ENCODE measurements around the gene CRY1. TPM values are rescaled to one million over a fixed set of nuclear protein-coding genes. Genes with fewer than 3 reads are reported as not detected.
A peak's percentile ranks its signal among the peaks of the same experiment; 100 is the strongest.

CRY1 gene
- total and polyA plus RNA-seq, 10 donors = 1.9 to 32.3 (median 14.2) TPM

DNA sequence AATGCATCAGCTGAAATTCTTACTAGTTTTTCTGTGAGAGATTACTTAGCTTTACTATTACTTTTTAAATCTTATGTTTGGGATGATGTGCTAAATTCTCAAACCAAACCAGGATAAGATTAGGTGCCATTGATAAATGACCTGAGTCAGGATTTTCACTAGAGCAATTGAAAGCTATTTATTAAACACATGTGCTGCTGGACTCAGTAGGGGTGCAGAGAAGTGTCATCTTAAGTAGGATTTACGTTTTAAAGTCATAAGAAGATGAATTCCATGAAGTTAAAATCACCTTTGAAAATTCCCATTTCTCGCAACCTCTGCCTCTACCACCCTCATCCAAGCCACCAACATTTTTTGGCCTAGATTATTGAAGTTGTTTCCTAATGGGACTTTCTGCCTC lies 128.8 kb downstream of the CRY1 start:
- Histone ChIP-seq H3K27ac (no peak overlapping the region), H3K9me3 (no peaks in the 10 kb centered on the region), H3K27me3 (replicated peaks in 1 of 7) (no peaks in the 10 kb centered on the region), H3K4me3 (no peak overlapping the region), H3K4me1 (peaks cover 0 to 21% (median 3%) of the 10 kb centered on the region in 6 donors), H3K36me3 (peaks cover 0 to 52% (median 18%) of the 10 kb centered on the region in 6 donors)
- no peak for DNase-seq
- intact Hi-C loops (cut with DNase I; ENCODE audit: low total_unique reads) = no loop called here
- 85 to 94% (median 90%) methylated on average over 2 of the region's 2 CpGs for WGBS, 5 donors
- TF ChIP-seq POLR2AphosphoS5 (IDR thresholded peaks at IDR 0.05) (no peak), POLR2A (IDR thresholded peaks at IDR 0.05) (no peak)
- TF ChIP-seq, protein P1, sequence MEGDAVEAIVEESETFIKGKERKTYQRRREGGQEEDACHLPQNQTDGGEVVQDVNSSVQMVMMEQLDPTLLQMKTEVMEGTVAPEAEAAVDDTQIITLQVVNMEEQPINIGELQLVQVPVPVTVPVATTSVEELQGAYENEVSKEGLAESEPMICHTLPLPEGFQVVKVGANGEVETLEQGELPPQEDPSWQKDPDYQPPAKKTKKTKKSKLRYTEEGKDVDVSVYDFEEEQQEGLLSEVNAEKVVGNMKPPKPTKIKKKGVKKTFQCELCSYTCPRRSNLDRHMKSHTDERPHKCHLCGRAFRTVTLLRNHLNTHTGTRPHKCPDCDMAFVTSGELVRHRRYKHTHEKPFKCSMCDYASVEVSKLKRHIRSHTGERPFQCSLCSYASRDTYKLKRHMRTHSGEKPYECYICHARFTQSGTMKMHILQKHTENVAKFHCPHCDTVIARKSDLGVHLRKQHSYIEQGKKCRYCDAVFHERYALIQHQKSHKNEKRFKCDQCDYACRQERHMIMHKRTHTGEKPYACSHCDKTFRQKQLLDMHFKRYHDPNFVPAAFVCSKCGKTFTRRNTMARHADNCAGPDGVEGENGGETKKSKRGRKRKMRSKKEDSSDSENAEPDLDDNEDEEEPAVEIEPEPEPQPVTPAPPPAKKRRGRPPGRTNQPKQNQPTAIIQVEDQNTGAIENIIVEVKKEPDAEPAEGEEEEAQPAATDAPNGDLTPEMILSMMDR (IDR thresholded peaks at IDR 0.05 in 8 of 11, conservative IDR thresholded peaks at IDR 0.05 in 3 of 11) = no peak

- H3K4me3 ChIP-seq = no peak overlapping the region
- no peaks in the 10 kb centered on the region for H3K9me3 ChIP-seq
- WGBS, 5 donors = 91 to 96% (median 96%) methylated on average over 3 of the region's 3 CpGs
- no peak for DNase-seq
- peaks cover 0 to 29% (median 5%) of the 10 kb centered on the region in 6 donors for H3K36me3 ChIP-seq
- peaks cover 10 to 43% (median 18%) of the 10 kb centered on the region in 6 donors for H3K4me1 ChIP-seq
- TF ChIP-seq POLR2AphosphoS5 (IDR thresholded peaks at IDR 0.05) (no peak), POLR2A (IDR thresholded peaks at IDR 0.05) (no peak)
- TF ChIP-seq, protein P1 (IDR thresholded peaks at IDR 0.05 in 8 of 11, conservative IDR thresholded peaks at IDR 0.05 in 3 of 11) = no peak
- intact Hi-C loops (cut with DNase I; ENCODE audit: low total_unique reads) = no loop called here
- no peak overlapping the region for H3K27ac ChIP-seq
- no peaks in the 10 kb centered on the region for H3K27me3 ChIP-seq (replicated peaks in 1 of 7)
Measured at GRCh38 chr12:106962286-106962685, 131.1 kb downstream of the CRY1 start.

DNA sequence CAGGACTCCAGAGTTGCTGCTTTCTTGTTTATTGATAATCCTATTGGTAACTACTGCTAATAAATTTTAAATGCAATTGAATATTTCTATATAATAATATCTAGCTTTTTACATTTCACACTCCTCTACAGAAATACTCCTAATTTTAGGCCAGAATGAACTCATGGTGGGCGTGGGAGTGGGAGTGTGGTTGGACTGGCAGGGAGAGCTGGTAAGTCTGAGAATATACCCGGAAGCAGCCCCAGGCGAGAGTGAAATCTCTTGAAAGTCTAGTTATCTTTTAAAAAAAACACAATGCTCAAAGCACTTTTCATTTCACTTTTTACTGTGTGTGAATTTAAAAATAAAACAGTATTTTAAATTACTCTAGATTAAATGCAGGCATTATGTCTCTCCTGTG lies 132.9 kb downstream of the CRY1 start:
- 76 to 85% (median 83%) methylated on average over 3 of the region's 3 CpGs for WGBS, 5 donors
- H3K4me1 ChIP-seq = peaks cover 10 to 55% (median 22%) of the 10 kb centered on the region in 6 donors
- H3K4me3 ChIP-seq = no peak overlapping the region
- intact Hi-C loops (cut with DNase I; ENCODE audit: low total_unique reads) = no loop called here
- no peak for DNase-seq
- TF ChIP-seq POLR2AphosphoS5 (IDR thresholded peaks at IDR 0.05) = no peak
- TF ChIP-seq, protein P1 (IDR thresholded peaks at IDR 0.05 in 8 of 11, conservative IDR thresholded peaks at IDR 0.05 in 3 of 11) = no peak
- TF ChIP-seq POLR2A (IDR thresholded peaks at IDR 0.05) = no peak
- H3K27me3 ChIP-seq (replicated peaks in 1 of 7) = no peaks in the 10 kb centered on the region
- H3K36me3 ChIP-seq = peaks cover 0 to 15% (median 0%) of the 10 kb centered on the region in 6 donors
- H3K27ac ChIP-seq = no peak overlapping the region
- no peaks in the 10 kb centered on the region for H3K9me3 ChIP-seq

GRCh38 chr12:106957583-106957982 lies 135.8 kb downstream of the CRY1 start:
- intact Hi-C loops (cut with DNase I; ENCODE audit: low total_unique reads) = no loop called here
- 6 to 17% (median 9%) methylated on average over 1 of the region's 1 CpG for WGBS, 5 donors

More at GRCh38 chr12:106957583-106957982, 135.8 kb downstream of the CRY1 start:
- Histone ChIP-seq H3K9me3 (no peaks in the 10 kb centered on the region), H3K27ac (peak overlapping the region in 4 of 8 donors; percentile 95 to 97 (median 96)), H3K4me3 (peak overlapping the region in 7 of 8 donors; percentile 3 to 97 (median 90)), H3K36me3 (peaks cover 0 to 4% (median 0%) of the 10 kb centered on the region in 6 donors), H3K4me1 (peaks cover 10 to 71% (median 33%) of the 10 kb centered on the region in 6 donors), H3K27me3 (replicated peaks in 1 of 7) (no peaks in the 10 kb centered on the region)
- TF ChIP-seq POLR2AphosphoS5 (IDR thresholded peaks at IDR 0.05) (no peak), POLR2A (IDR thresholded peaks at IDR 0.05) (no peak)
- TF ChIP-seq, protein P1 (IDR thresholded peaks at IDR 0.05 in 8 of 11, conservative IDR thresholded peaks at IDR 0.05 in 3 of 11) = no peak
- DNase-seq = no peak

Measured in spleen (tissue), 11 donors.